Brain microvascular endothelial cell (primary cell): ENCODE results near the gene EP400.

Experiments used
- DNase-seq: peaks from one replicate; pipeline ENCODE4 v3.0.0-alpha.2; 2020
- H3K27ac ChIP-seq: fragments of 250-450 bp; sonication (Bioruptor Pico); 2 replicates; pipeline ENCODE4 v1.5.1; 2020; ENCODE audit warnings: mild to moderate bottlenecking, moderate library complexity
- H3K27me3 ChIP-seq: fragments of 250-450 bp; sonication (Bioruptor Pico); replicated peaks from 2 replicates; pipeline ENCODE4 v1.5.1; 2020; ENCODE audit warnings: mild to moderate bottlenecking
- H3K36me3 ChIP-seq: fragments of 250-450 bp; sonication (Bioruptor Pico); replicated peaks from 2 replicates; pipeline ENCODE4 v1.5.1; 2020; ENCODE audit warnings: mild to moderate bottlenecking
- H3K4me3 ChIP-seq: 2 replicates; pipeline ENCODE4 v1.5.1; 2011; ENCODE audit warnings: low read depth, mild to moderate bottlenecking, control low read depth, low read length, moderate library complexity
- in situ Hi-C: cut with HindIII; loops from 2 replicates; pipeline ENCODE4 v1.10.0; 2017; ENCODE audit warnings: low sequenced_read_pairs, low pct_ligation_motif_present
- TF ChIP-seq, protein P1 (sequence below): IDR thresholded peaks from 2 replicates; pipeline ENCODE4 v1.5.1; 2011; ENCODE audit warnings: low read depth, mild to moderate bottlenecking, moderate library complexity, low read length, control low read depth, inconsistent platforms; ENCODE audit errors: missing control alignments

EP400 gene

DNA sequence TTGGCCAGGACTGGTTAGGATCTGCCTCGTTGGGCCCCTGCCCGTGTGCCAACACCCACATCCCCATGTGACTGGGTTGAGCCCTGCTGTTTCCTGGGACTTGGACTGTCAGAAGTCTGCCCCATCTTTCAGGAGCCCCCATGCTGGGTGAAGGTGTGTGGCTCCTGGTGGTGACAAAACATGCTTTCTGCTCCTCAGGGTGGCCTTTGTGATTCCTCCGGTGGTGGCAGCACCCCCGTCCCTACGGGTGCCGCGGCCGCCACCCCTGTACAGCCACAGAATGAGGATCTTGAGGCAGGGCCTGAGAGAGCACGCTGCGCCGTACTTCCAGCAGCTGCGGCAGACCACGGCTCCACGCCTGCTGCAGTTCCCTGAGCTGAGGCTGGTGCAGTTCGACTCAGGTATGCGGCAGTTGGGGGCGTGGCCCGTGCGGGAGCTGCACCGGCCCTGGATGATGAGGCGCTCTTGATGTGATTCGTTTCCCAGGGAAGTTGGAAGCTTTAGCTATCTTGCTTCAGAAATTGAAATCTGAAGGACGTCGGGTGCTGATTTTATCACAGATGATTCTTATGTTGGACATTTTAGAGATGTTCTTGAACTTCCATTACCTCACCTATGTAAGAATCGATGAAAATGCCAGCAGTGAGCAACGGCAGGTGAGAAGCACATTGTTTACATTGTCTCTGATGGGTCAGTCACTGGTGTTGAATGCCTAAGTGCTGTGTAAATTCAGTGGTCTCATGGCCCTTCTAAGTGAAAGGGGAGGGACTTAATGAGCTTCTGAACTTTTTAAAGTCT lies 80.0 kb downstream of the EP400 start:
- no peak for DNase-seq
- TF ChIP-seq, protein P1, sequence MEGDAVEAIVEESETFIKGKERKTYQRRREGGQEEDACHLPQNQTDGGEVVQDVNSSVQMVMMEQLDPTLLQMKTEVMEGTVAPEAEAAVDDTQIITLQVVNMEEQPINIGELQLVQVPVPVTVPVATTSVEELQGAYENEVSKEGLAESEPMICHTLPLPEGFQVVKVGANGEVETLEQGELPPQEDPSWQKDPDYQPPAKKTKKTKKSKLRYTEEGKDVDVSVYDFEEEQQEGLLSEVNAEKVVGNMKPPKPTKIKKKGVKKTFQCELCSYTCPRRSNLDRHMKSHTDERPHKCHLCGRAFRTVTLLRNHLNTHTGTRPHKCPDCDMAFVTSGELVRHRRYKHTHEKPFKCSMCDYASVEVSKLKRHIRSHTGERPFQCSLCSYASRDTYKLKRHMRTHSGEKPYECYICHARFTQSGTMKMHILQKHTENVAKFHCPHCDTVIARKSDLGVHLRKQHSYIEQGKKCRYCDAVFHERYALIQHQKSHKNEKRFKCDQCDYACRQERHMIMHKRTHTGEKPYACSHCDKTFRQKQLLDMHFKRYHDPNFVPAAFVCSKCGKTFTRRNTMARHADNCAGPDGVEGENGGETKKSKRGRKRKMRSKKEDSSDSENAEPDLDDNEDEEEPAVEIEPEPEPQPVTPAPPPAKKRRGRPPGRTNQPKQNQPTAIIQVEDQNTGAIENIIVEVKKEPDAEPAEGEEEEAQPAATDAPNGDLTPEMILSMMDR, result no peak
- no peak overlapping the region for H3K4me3 ChIP-seq
- no peak overlapping the region for H3K27ac ChIP-seq
- H3K27me3 ChIP-seq, result no peaks in the 10 kb centered on the region
- in situ Hi-C loops, result no loop called here
- H3K36me3 ChIP-seq, result peaks cover 65% of the 10 kb centered on the region

DNA sequence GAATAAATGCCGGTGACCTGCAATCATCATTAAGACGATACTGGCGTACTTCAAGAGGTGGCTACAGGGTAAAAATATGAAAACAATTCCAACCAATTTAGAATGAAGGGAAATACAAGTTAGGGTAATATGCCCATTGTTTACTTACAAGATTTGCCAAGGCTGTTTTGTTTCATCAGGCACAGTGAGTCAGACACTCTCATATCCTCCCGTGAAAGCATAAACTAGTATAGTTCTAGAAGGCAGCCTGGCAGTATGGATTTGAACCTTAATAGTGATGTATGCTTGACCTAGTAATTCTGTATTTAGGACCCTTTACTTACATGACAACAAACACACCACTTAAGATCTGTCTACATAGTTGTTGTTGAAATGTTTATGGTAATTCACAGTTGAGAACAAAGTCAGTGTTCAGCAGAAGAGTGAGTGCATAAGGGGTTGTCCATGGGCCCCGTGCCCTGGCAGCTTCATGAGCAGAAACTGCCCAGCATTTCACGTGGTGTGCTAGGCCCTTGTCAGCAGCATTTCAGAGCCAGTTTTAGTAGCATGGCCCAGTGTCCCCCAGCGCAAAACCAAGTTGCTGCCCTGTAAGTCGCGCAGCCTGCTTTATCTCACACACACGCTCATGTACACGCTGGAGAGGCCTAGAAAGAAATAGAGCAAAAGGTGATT lies 80.8 kb downstream of the EP400 start:
- Histone ChIP-seq H3K27ac (no peak overlapping the region), H3K36me3 (peaks cover 64% of the 10 kb centered on the region), H3K27me3 (no peaks in the 10 kb centered on the region), H3K4me3 (no peak overlapping the region)
- peak; percentile 10 for DNase-seq
- TF ChIP-seq, protein P1, result no peak
- in situ Hi-C loops, result no loop called here

DNA sequence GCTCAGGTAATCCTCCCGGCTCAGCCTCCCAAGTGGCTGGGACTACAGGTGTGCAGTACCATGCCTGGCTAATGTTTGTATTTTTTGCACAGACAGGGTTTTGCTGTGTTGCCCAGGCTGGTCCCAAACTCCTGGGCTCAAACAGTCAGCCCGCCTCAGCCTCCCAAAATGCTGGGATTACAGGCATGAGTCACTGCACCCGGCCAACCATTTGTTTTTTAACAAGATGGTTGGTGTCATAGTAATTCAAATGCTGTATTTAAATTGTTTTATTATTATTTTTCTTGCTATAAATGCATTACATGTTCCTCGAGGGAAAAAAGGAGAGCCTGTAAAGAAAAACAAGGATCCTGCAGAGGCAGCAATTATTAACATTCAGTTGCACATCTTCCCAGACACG lies 83.9 kb downstream of the EP400 start:
- TF ChIP-seq, protein P1, result no peak
- Histone ChIP-seq H3K27me3 (no peaks in the 10 kb centered on the region), H3K36me3 (peaks cover 62% of the 10 kb centered on the region), H3K27ac (no peak overlapping the region), H3K4me3 (no peak overlapping the region)
- in situ Hi-C loops, result no loop called here
- no peak for DNase-seq

DNA sequence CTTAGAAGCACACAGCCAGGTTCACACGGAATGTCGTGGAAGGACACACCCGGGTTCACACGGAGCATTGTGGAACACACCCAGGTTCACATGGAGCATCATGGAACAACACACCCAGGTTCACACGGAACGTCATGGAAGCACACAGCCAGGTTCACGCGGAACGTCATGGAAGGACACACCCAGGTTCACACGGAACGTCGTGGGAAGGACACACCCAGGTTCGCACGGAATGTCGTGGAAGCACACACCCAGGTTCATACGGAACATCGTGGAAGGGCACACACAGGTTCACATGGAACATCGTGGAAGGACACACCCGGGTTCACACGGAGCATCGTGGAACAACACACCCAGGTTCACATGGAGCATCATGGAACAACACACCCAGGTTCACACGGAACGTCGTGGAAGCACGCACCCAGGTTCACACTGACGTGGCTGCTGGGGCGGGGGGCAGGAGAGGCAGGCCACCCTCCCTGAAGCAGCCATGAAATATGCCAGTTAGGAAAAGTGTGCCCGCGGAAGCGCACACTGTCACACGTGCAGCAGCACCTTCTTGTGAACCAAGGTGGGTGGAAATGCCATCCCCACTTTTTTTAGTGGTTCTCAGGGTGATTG lies 86.4 kb downstream of the EP400 start:
- DNase-seq, result no peak
- peaks cover 53% of the 10 kb centered on the region for H3K36me3 ChIP-seq
- H3K27me3 ChIP-seq, result no peaks in the 10 kb centered on the region
- H3K4me3 ChIP-seq, result no peak overlapping the region
- H3K27ac ChIP-seq, result no peak overlapping the region
- TF ChIP-seq, protein P1, result no peak
- in situ Hi-C loops, result no loop called here

DNA sequence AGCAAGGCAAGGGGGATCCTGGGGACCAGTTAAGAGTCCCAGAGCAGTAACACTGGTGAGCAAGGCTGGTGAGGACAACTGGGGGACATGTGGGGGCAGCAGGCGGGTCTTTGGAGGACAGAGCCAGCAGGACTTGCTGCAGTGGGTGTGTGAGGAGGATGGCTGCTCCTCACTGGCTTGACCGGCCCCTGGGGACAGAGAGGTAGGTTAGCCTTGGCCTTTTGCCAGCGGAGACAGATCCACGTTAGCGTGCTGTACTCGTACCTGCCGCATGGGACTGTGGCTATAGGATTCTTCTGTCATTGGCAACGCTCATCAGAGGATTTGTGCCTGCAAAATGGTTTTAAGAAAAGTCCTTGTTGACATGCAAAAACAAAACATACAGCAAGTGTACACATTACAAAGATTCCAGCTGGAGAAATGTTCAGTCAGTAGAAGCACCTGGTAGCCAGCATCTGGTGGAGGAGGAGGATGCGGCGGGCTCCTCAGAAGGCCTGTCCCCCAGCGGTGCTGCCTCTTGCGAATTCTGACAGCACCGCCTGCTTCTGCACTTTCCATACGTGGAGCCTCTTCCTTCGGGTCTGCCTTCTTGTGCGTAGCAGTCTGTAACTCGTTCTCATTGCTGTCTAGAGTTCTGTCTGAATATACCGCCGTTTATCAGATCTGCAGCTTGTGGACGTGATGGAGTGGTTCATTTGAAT lies 91.3 kb downstream of the EP400 start:
- TF ChIP-seq, protein P1, result no peak
- Histone ChIP-seq H3K36me3 (peaks cover 52% of the 10 kb centered on the region), H3K4me3 (no peak overlapping the region), H3K27me3 (no peaks in the 10 kb centered on the region), H3K27ac (no peak overlapping the region)
- in situ Hi-C loops, result no loop called here
- DNase-seq, result no peak
